Measurements from ENCODE around the gene NAB1. TPM values are rescaled to one million over a fixed set of nuclear protein-coding genes. Genes with fewer than 3 reads are reported as not detected.
A peak's percentile ranks its signal among the peaks of the same experiment; 100 is the strongest.

The NAB1 gene
- total RNA-seq, 1 donor from 2014 or later = 30.9 TPM

DNA sequence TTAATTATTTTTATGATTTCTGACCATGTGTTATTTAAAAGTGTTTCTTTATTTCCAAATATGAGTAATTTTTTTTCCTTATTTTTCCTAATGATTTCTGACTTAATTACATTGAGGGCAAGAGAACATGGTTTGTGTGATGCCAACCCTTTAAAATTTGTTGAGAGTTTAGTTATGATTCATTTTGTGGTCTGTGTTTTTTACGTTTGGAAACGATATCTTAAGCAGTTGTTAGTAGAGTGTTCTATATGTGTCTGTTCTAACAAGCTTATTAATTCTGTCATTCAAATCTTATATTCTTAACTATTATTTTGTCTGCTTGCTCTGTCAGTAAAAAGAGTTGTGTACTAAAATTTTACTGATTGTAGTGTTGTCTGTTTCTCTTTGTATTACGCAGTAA is 15.0 kb downstream of the NAB1 start:
- no peaks in the 10 kb centered on the region for H3K27me3 Mint-ChIP-seq (ENCODE audit: low read depth)
- no peak overlapping the region for H3K4me3 Mint-ChIP-seq (ENCODE audit: low read depth)
- H3K36me3 Mint-ChIP-seq (ENCODE audit: low read depth) = peaks cover 55% of the 10 kb centered on the region
- intact Hi-C loops (cut with micrococcal nuclease) = loop anchor here (2.0 kb wide), 2 partner anchors 13 to 15 kb away; no protein-coding TSS in a partner anchor
- H3K4me1 Mint-ChIP-seq (ENCODE audit: low read depth) = peaks cover 34% of the 10 kb centered on the region
- H3K9me3 Mint-ChIP-seq = peaks cover 8% of the 10 kb centered on the region
- DNase-seq (ENCODE audit: low spot score) = no peak
- no peak overlapping the region for H3K27ac Mint-ChIP-seq

GRCh38 chr2:190664240-190664639 is 15.4 kb downstream of the NAB1 start:
- H3K36me3 Mint-ChIP-seq (ENCODE audit: low read depth) = peaks cover 55% of the 10 kb centered on the region
- no peak for DNase-seq (ENCODE audit: low spot score)
- H3K9me3 Mint-ChIP-seq = peaks cover 8% of the 10 kb centered on the region
- intact Hi-C loops (cut with micrococcal nuclease) = loop anchor here (2.0 kb wide), 1 partner anchor 13 kb away; no protein-coding TSS in a partner anchor
- H3K4me1 Mint-ChIP-seq (ENCODE audit: low read depth) = peaks cover 31% of the 10 kb centered on the region
- no peak overlapping the region for H3K27ac Mint-ChIP-seq
- H3K4me3 Mint-ChIP-seq (ENCODE audit: low read depth) = no peak overlapping the region
- H3K27me3 Mint-ChIP-seq (ENCODE audit: low read depth) = no peaks in the 10 kb centered on the region

DNA sequence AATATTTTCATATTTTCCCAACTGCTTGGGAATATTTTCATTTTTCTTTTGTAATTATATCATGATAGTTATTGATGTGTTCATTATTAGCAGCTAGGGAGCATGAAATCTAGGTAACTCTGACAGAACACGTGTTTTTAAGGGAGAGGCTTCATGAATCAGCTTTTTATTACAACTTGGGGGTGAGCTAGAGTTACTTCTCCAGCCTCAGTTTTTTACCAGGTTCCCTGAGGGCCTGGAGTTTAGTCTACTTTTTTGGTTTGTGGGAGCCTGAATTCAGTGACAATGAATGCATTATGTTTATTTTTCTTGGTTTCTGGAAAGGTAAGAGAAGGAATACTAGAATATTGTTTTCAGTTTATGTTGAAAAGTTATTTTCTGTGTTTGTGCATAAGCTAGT is 18.0 kb downstream of the NAB1 start:
- Mint-ChIP-seq H3K27me3 (ENCODE audit: low read depth) (no peaks in the 10 kb centered on the region), H3K4me1 (ENCODE audit: low read depth) (peaks cover 16% of the 10 kb centered on the region), H3K27ac (no peak overlapping the region), H3K4me3 (ENCODE audit: low read depth) (no peak overlapping the region), H3K9me3 (peaks cover 8% of the 10 kb centered on the region), H3K36me3 (ENCODE audit: low read depth) (peaks cover 56% of the 10 kb centered on the region)
- intact Hi-C loops (cut with micrococcal nuclease) = no loop called here
- DNase-seq (ENCODE audit: low spot score) = no peak

GRCh38 chr2:190668892-190669291 is 20.0 kb downstream of the NAB1 start:
- no peak for DNase-seq (ENCODE audit: low spot score)
- Mint-ChIP-seq H3K27ac (no peak overlapping the region), H3K27me3 (ENCODE audit: low read depth) (no peaks in the 10 kb centered on the region), H3K36me3 (ENCODE audit: low read depth) (peaks cover 58% of the 10 kb centered on the region), H3K4me1 (ENCODE audit: low read depth) (peaks cover 18% of the 10 kb centered on the region), H3K4me3 (ENCODE audit: low read depth) (no peak overlapping the region), H3K9me3 (peaks cover 8% of the 10 kb centered on the region)
- intact Hi-C loops (cut with micrococcal nuclease) = no loop called here

DNA sequence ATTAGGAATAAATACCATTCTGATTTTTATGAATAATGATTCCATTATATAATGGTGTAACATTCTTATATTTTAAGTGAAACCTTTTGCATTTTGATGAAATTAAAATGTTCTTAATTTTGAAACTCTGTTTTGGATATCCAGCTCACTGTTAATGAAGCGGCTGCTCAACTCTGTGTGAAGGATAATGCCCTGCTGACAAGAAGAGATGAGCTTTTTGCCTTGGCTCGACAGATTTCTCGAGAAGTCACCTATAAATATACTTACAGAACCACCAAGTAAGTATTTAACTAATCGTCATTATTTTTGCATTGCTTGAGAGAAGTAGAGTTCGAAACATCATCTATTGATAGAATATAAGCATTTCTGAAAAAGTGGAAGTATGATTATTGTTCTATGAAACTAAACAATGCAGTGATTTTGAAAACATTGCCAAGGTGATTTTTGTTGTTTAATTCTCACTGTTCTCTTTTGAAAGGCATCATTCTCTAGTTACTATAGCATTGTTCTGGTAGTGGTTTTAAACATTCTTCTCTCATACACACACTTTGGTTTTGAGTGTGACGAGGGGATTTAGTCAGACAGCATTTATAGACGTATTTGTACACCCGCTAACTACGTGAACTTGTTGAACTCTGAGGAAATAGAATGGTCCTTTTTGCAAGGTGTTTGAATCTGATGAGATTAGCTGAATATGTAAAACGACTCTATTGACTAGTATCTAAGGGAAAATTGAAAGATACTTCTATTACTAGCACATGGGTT is 21.5 kb downstream of the NAB1 start:
- Mint-ChIP-seq H3K4me3 (ENCODE audit: low read depth) (no peak overlapping the region), H3K27me3 (ENCODE audit: low read depth) (no peaks in the 10 kb centered on the region), H3K9me3 (peaks cover 5% of the 10 kb centered on the region), H3K27ac (no peak overlapping the region), H3K36me3 (ENCODE audit: low read depth) (peaks cover 62% of the 10 kb centered on the region), H3K4me1 (ENCODE audit: low read depth) (peaks cover 26% of the 10 kb centered on the region)
- no peak for DNase-seq (ENCODE audit: low spot score)
- intact Hi-C loops (cut with micrococcal nuclease) = no loop called here

GRCh38 chr2:190674966-190675650 is 26.2 kb downstream of the NAB1 start:
- intact Hi-C loops (cut with micrococcal nuclease) = no loop called here
- H3K36me3 Mint-ChIP-seq (ENCODE audit: low read depth) = peaks cover 62% of the 10 kb centered on the region

DNA sequence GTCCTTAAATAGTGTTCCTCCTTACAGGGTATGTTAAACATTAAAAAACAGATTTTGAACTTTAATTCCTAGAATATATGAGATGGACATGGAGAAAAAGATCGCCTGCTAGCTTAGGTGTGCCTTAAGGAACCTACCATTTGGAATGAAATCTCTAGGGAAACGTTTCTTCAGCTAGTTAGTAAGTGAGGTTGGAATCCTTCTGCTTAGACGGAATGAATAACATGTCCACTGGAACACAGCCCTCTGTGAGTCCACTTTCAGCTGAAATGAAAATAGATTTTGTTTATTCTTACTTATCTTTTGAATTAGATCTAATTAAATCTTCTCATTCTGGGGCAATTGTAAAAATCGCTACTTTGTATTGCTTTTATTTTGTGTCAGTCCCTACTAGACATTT is 28.4 kb downstream of the NAB1 start:
- H3K4me1 Mint-ChIP-seq (ENCODE audit: low read depth) = peaks cover 59% of the 10 kb centered on the region
- no peak overlapping the region for H3K27ac Mint-ChIP-seq
- intact Hi-C loops (cut with micrococcal nuclease) = no loop called here
- H3K36me3 Mint-ChIP-seq (ENCODE audit: low read depth) = peaks cover 59% of the 10 kb centered on the region
- H3K27me3 Mint-ChIP-seq (ENCODE audit: low read depth) = no peaks in the 10 kb centered on the region
- no peaks in the 10 kb centered on the region for H3K9me3 Mint-ChIP-seq
- H3K4me3 Mint-ChIP-seq (ENCODE audit: low read depth) = no peak overlapping the region
- DNase-seq (ENCODE audit: low spot score) = no peak

More at GRCh38 chr2:190674966-190675650, 26.2 kb downstream of the NAB1 start:
- DNase-seq (ENCODE audit: low spot score) = no peak
- Mint-ChIP-seq H3K27me3 (ENCODE audit: low read depth) (no peaks in the 10 kb centered on the region), H3K27ac (peak overlapping the region; percentile 57), H3K4me1 (ENCODE audit: low read depth) (peaks cover 50% of the 10 kb centered on the region), H3K4me3 (ENCODE audit: low read depth) (no peak overlapping the region), H3K9me3 (no peaks in the 10 kb centered on the region)

- intact Hi-C loops (cut with micrococcal nuclease) = loop anchor here (1.0 to 2.0 kb wide), 9 partner anchors 16 to 271 kb away; partner anchors contain the start of gene NEMP2
- H3K9me3 Mint-ChIP-seq = no peaks in the 10 kb centered on the region
- H3K36me3 Mint-ChIP-seq (ENCODE audit: low read depth) = peaks cover 53% of the 10 kb centered on the region
- DNase-seq (ENCODE audit: low spot score) = no peak
- peak overlapping the region; percentile 92 for H3K27ac Mint-ChIP-seq
- H3K4me1 Mint-ChIP-seq (ENCODE audit: low read depth) = peaks cover 55% of the 10 kb centered on the region
- H3K4me3 Mint-ChIP-seq (ENCODE audit: low read depth) = peak overlapping the region; percentile 54
- no peaks in the 10 kb centered on the region for H3K27me3 Mint-ChIP-seq (ENCODE audit: low read depth)
Measured at GRCh38 chr2:190678444-190679162, 29.7 kb downstream of the NAB1 start.

GRCh38 chr2:190679391-190679790 is 30.5 kb downstream of the NAB1 start:
- Mint-ChIP-seq H3K9me3 (no peaks in the 10 kb centered on the region), H3K4me1 (ENCODE audit: low read depth) (peaks cover 50% of the 10 kb centered on the region), H3K27me3 (ENCODE audit: low read depth) (no peaks in the 10 kb centered on the region), H3K4me3 (ENCODE audit: low read depth) (peak overlapping the region; percentile 51), H3K27ac (peak overlapping the region; percentile 92), H3K36me3 (ENCODE audit: low read depth) (peaks cover 45% of the 10 kb centered on the region)
- no peak for DNase-seq (ENCODE audit: low spot score)
- intact Hi-C loops (cut with micrococcal nuclease) = loop anchor here (1.0 to 2.0 kb wide), 4 partner anchors 16 to 203 kb away; partner anchors contain the start of gene NEMP2

GRCh38 chr2:190679813-190680591 is 31.1 kb downstream of the NAB1 start:
- Mint-ChIP-seq H3K27ac (peak overlapping the region; percentile 92), H3K4me3 (ENCODE audit: low read depth) (peak overlapping the region; percentile 51), H3K9me3 (no peaks in the 10 kb centered on the region), H3K4me1 (ENCODE audit: low read depth) (peaks cover 45% of the 10 kb centered on the region), H3K27me3 (ENCODE audit: low read depth) (no peaks in the 10 kb centered on the region), H3K36me3 (ENCODE audit: low read depth) (peaks cover 44% of the 10 kb centered on the region)
- intact Hi-C loops (cut with micrococcal nuclease) = loop anchor here (1.0 to 2.0 kb wide), 4 partner anchors 15 to 203 kb away; partner anchors contain the start of gene NEMP2
- DNase-seq (ENCODE audit: low spot score) = peak; percentile 29

- H3K4me3 Mint-ChIP-seq (ENCODE audit: low read depth) = no peak overlapping the region
- peaks cover 34% of the 10 kb centered on the region for H3K4me1 Mint-ChIP-seq (ENCODE audit: low read depth)
- DNase-seq (ENCODE audit: low spot score) = no peak
- peaks cover 53% of the 10 kb centered on the region for H3K36me3 Mint-ChIP-seq (ENCODE audit: low read depth)
- no peaks in the 10 kb centered on the region for H3K9me3 Mint-ChIP-seq
- intact Hi-C loops (cut with micrococcal nuclease) = no loop called here
- no peak overlapping the region for H3K27ac Mint-ChIP-seq
- no peaks in the 10 kb centered on the region for H3K27me3 Mint-ChIP-seq (ENCODE audit: low read depth)
Measured at GRCh38 chr2:190682168-190682567, 33.3 kb downstream of the NAB1 start.

- intact Hi-C loops (cut with micrococcal nuclease) = no loop called here
- Mint-ChIP-seq H3K27ac (no peak overlapping the region), H3K27me3 (ENCODE audit: low read depth) (no peaks in the 10 kb centered on the region), H3K36me3 (ENCODE audit: low read depth) (peaks cover 63% of the 10 kb centered on the region), H3K9me3 (no peaks in the 10 kb centered on the region), H3K4me1 (ENCODE audit: low read depth) (peaks cover 26% of the 10 kb centered on the region), H3K4me3 (ENCODE audit: low read depth) (no peak overlapping the region)
- no peak for DNase-seq (ENCODE audit: low spot score)
Measured at GRCh38 chr2:190683802-190684201, 34.9 kb downstream of the NAB1 start.

Data from activated T-helper 2 cell treated with anti-CD3 and anti-CD28 coated beads, Interferon-gamma antibody, Interleukin-2, Interleukin-4, amounts not matched to agents 10 μg/mL and 5 μg/mL and 100 μg/mL, durations not matched to agents 14 hours and 24 hours and 36 hours (primary cell).